DMS 273 (cell line): ENCODE measurements around the gene PIEZO1.

Experiments used
- DNase-seq: peaks from one replicate; lab custom pipeline; 2025; ENCODE audit not compliant: unreplicated experiment; lab: John Stamatoyannopoulos, UW

The PIEZO1 gene

DNA sequence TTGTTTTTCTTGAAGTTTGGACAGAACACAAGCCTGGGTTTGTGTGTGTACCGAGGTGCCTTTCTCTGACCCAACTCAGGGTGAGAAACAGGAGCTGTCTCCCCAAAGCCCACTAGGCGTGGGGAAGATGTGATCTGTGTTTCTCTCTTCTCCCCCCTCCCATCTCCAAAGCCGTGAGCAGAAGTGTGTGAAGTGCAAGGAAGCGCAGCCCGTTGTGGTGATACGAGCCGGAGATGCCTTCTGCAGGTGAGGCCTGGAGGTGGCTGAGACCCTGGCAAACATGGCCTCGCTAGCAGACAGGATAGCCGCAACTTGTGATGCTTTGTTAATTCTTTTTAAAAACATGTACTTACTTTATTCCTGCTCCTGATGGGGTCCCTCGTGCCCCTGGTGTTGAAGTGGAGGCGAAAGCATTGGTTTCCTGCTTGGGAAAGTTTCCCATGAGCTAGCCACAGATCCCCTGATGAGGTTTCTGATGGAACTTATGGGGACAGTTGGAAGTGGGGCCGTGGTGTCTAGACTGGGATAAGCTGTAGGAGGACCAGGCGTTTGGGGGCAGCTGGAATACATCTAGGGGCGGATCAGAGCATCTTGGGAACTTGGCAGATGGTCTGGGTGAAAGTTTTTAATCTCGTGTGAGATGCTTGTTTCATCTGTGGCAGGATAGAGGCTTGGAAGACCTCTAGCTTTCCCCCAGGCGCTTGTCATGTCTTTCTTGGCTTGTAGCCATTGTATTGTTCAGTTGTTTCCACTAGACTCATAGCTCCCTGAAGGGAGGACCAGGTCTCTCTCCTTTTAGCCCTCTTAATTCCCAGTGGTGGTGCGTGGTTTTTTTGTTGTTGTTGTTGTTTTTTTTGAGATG lies 77.8 kb downstream of the PIEZO1 start:
- DNase-seq, result peak; percentile 59

DNA sequence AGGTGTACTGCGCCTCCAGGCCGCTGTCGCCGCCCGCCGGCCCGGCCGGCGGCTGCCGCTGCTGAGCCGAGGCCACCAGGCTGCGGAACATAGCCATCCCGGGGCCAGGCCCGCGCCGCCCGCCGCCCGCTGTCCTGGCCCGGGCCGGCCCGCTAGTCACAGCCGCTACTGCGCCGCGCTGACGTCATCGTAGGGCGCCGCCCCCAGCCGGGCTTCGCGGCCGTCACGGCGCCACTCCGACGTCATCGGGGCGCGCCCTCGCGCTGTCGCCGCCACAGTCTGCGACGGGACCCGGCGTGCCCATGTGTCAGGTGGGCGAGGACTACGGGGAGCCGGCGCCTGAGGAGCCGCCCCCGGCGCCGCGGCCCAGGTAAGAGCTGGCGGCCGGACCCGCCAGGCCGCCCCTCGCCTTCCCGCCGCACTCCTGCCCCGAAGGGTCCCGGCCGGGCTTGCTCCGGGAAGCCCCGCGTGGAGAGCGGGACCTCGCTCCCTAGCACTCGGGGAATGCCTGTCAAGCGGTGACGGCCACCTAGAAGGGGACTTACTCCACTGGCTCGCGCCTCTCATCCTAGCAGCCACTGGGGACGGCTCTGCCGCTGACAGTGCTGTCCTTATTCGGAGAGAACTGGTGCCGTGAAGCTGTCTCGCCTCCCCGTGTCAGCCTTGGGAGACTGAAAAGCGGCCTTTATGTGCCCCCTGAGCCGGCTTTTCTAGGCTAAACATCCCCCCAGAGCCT lies 78.6 kb downstream of the PIEZO1 start, which contains the start of the genes CTU2 and RNF166:
Gene CTU2 (plus strand): TSS at position 275 of the 736 bp plus-strand sequence. CDS start 28 bp downstream, at position 303.
Gene RNF166 (minus strand): TSS at position 180 of the 736 bp plus-strand sequence. CDS start 83 bp downstream, at position 97.
- DNase-seq, result peak; percentile 96

DNA sequence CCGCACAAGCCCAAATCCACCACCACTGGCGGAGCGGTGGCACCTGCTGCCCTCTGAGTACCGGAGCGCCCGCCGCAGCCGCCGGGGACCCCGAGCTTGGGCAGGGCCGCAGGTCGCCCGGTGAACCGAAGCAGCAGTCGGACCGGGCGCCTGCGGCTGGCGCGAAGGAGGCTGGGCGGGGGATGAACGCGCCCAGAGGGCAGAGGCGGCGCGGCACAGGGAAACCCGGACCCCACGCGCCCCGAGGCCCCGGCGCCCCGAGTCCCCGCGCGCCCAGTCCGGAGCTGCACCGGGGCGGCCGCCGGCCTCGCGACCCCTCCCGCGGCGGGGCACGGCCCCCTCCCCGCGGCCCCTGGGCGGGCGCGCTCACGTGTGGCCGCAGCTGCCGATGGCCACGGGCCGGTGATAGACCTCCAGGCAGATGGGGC lies 79.2 kb downstream of the PIEZO1 start:
- DNase-seq, result peak; percentile 49

DNA sequence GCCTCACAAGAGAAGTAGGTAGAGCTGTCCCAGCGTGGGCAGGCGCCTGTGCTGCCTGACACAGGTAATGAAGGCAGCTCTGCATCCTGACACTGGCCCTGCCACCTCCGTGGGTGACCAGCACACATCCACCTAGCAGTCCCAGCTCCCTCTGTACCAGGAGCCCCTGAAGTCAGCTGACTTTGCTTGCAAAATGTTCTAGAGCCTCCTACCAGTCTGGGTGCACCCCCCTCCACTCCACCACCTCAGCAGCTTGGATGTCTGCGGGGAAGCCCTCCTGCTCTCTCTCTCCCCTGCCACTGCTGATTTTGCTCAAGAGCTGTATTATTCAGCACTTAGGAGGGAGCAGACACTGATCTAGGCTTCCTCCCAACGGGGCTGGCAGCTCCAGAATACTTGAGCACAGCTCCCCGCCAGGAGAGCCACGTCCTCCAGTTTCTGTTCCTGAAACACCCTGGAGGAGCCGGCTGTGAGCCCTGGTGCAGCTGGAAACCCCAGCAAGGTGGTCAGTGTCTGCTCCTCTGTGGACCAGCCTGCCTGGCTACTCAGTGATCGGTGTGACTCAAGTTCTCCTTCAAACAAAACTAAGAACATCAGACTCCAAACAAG lies 79.8 kb downstream of the PIEZO1 start:
- DNase-seq, result peak; percentile 49

DNA sequence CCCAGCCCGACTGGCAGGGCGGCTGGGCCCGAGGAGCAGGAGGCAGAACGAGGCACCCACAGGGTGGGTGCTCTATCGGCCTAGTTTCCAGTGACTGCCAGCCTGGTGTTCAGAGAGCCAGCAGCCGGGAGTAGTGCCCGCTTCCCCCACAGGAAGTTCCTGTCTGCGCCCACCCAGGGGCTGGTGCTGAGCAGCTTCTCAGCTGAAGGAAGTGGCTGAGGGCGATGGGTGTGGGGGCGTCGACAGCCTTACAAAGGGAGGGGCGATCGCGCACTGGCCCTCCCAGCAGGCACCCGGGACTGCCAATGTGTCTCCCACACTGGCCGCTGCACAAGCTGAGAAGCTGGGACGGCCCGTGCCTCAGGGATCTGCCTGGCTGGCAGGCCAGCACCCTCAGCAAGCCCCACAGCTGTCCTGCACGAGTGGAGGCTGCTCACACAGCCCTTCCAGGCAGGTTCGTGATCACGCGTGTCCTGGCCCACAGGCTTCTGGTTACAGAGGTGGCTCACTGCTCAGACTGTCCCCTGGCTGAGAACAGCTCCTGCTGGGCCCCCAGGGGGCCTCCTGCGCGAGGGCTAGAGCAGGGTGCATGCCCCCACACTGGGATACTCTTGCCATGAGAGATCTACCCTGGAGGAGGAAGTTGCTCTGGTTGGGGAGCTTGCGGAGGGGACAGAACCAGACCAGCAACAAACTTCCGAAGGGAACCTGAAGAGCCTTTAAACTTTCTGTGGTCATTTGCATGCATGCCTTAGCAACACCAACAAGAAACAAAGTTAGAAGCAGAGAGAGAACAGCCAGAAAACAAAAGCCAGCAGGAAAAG lies 81.3 kb downstream of the PIEZO1 start:
- no peak for DNase-seq

DNA sequence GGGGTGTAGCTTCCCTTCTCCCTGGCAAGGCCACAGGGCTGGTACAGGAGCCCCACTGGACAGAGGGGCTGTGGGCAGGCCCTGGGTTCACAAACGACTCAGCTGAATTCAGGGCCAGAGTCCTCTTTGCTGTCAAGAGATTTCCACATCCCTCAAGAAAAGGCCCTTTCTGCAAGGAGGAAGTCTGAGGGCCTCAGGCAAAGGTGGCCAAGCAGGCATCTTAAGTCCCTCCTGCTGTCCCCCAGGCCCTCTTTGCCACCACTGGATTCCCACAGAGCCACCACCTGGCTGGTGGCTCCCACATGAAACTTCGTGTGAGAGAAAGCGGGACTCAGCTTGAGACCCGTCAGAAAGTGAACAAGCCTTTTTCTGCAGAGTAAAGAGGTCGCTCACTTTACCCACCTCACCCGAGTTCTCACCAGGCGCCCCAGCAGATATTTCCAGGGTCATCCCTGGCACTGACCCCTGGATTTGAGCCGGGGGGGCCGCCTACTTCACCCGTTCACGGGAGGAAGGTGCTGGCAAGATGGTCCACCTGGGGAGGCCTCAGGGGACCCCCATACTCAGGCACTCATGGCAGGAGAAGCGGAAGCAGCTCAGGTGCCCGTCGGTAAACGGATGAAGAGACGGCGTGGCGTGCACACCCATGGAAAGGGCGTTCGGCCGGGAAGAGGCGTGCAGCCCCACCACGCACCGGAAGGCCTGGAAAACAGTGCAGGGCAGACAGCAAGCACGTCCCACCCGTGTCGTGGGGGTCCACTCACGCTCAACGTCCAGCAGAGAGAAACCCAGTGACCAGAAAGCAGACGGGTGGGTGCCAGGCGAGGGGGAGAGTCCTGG lies 82.4 kb downstream of the PIEZO1 start:
- DNase-seq, result no peak

DNA sequence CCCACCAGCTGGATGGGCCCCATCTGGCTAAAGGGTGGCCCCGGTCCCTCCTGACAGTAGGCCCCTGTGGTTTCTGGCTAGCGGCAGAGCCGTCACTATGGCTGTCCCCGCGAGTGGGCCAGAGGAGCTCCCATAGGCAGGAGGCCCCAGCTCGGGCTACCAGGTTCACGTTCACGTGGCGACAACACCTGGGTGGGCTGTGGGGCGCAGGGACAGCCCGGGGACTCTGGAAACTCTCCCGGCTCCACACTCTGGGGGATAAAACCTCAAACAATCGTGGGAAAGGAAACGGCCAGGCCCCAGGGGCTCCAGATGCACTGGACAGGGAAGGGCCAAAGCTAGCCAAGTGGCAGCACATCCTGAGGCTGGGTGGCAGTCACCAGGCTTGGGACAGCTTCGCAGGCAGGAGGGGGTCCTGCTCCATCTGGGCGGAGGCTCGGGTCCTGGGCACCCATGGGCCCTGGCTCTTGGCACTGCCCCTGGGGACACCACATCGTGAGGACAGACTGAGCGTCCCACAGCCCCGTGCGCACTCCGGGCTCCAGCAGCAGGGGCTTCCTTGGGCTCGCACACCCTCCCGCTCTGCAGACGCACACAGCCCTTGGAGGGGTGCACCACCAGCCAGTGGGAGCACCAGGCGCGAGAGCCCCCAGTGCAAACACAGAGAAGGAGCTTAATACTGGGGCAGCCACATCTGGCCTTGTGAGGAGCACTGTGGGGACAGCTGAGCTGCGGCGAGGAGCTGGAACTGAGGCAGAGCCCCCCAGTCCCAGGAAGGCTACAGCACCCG lies 83.2 kb downstream of the PIEZO1 start:
- no peak for DNase-seq

DNA sequence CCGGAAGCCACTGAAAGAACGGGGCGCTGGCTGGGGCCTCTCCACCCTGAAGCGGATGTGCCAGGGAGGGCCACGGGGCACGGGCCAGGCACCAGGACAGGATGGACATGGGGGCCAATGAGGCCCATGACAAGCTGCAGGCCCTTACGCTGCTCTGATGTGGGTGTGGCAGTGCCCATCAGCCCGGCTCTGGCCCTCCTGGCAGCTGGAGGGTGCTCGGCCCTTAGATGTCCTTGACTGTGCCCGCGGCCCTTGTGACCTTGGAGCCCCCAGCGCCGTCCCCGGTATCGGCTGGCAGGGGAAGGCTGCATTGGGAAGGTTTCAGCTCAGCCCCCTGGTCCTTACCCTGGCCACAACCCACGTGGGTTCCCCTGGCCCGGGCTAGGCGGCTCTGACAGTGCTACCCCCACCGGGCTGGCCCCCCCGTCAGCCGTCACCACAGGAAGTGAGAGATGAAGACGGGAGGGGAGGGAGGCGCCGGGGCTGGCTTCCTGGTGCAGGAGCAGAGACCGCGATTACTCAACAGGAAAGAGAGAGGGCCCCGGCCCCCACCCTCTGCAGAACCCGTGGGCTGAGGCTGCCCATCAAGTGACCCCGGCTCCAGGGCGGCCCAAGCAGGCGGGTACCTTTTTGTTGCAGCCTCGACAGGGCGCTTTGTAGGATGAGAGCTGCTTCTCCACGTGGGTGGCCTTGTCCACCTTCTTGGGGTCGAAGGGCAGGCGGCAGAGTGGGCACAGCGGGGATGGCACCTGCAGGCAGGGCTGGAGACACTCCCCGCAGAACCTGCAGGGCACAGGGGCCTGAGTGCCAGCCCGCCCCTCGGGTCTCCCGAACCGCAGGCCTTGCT lies 84.2 kb downstream of the PIEZO1 start:
- DNase-seq, result no peak

DNA sequence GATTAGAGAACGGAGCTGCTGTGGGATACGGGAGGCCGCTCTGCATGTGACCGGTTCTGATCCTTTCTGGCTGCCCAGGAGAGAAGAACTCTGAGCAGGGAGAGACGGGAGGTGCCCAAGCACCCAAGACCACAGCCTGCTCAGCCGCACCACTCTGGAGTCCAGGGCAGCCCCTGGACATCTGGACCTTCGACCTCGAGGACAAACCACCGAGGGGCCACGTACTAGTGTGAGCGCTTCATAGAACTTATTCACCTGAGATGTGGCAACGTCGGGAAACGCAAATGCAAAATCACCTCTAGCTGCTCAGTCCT lies 84.7 kb downstream of the PIEZO1 start:
- DNase-seq, result no peak

DNA sequence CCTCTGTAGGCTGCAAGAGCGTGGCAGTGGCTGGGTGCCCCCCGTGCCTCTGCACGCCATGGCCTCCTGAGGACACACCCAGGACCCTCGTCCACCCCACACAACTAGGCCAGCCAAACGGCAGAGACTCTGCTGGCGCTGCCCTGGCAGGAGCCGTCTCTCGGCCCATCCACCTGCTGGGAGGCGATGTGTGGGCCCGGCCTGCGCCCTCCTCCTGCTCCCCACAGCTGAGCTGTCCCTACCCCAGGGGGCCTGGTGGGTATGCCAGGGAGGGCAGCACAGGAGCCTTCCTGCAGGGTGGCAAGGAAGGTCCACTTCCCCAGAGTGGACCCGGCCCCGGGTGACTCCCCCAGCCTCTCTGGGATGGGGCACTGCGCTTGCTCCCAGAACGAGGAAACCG lies 85.8 kb downstream of the PIEZO1 start:
- no peak for DNase-seq

DNA sequence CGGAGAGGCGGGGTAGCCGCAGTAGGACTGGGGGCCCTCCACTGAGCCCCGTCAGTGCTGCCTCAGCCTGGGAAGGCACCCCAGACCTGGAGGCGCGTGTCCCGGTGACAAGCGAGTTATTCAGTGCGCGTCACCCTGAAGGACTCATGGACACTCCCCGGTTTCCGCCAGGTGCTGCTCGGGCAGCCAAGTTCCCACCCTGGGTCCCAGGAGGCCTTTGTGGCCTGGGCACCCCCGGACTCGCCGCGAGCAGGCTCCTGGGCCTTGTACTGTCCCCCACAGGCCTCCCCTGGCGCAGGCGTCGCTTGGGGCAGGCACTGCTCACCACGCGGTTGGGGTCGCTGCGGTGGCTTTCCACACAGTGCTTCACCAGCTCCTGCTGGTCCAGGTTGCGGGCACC lies 86.4 kb downstream of the PIEZO1 start:
- no peak for DNase-seq

DNA sequence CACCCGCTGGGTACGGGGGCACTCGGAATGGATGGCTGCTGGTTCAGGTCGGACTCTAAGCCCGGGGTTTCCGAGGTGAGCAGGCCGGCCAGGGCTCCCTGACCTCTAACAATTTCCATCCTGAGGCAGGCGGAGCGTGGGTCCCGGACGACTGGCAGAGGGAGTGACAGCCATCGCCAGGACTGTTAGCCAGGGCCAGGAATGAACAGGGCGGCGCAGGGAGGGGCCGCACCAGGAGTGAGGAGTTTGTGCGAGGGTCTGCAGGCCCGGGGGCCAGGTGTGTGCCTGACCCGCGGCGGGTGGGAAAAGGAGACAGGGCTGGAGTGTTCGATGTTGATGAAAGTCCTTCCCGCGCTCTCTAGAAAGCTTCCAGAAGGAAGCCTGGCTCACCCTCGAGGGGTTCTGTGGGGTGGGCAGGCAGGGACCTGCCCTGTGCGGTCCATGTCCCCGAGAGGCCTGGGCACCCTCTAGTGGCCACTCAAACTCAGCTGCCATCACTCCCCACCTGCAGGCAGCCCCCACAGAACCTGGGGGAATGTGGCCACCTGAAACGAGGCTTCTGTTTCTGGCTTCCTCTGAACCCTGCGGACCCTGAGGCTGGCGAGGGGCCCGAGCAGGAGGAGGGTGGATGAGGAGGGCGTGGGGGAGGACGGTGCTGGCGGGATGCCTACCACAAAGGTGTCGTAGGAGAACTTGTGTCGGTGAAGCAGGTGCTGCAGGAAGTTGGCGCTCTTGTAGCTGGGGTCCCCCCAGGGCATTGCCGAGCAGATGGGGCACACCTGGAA lies 87.0 kb downstream of the PIEZO1 start:
- no peak for DNase-seq

DNA sequence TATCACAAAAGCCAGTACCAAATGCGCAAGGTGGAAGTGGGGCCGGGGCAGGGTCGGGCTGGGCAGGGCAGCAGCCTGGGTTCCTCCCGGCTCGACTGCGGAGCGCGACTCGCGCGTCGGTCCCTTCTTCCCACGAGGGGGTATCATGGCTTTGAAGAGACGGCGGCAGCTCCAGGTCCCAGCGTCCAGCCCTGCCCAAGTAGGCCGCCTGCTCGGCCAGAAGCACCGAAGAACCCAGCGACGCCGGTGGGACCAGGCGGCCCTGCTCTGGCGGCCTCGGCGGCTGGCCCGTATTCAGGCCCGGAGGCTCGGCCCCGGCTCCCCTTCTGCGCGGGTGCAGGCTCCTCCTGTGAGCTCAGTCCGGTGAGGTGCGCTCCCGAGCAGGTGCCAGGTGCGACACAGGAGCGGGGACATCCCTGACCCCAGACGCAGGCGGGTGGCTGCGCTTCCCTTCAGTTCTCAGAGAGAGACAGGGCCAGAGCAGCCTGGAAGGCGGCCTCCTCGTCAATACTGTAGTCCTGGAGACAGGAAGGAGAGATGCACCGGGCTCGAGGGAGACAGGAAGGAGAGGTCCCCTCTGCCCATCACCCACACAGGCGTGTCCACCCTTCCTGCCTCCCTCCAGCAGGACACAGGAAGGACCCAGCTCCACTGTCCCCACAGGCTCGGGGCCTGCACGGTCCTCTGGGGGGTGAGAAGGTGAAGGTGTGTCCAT lies 87.7 kb downstream of the PIEZO1 start:
- no peak for DNase-seq

DNA sequence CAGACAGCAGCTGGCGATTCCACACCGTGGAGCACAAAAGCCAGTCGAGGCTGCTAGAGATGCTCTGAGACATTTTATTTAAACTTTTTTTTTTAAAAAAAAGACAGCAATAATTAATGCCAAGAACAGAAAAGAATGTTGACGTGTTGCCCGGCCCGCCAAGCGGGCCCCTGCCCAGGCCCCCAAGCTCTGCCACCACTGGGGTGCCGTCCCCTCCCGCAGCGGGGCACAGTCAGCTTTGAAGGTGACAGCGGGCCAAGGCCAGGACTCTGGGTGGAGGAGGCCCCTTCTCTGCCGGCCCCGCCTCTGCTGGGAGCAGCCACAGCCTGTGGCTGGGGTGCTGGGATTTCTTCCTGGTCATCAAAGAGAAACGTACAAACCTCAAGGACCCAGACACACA lies 88.6 kb downstream of the PIEZO1 start:
- DNase-seq, result no peak

DNA sequence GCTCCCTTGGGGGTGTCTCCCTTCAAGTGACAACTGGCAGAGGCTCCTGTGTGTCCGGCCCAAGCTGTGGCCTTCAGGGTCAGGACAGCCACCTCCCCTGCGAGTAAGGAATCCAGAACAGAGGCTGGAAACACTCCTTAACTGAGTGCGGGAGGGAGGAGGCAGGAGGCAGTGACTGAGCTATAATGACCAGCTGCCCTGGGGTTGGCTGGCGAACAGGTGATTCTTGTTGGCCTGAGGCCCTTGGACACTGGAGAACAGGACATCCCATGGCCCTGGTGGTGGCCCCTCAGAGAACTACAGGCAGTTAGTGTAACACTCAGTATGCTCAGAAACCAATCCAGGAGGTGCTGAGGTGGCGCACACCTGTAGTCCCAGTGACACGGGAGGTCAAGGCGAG lies 89.3 kb downstream of the PIEZO1 start:
- no peak for DNase-seq

DNA sequence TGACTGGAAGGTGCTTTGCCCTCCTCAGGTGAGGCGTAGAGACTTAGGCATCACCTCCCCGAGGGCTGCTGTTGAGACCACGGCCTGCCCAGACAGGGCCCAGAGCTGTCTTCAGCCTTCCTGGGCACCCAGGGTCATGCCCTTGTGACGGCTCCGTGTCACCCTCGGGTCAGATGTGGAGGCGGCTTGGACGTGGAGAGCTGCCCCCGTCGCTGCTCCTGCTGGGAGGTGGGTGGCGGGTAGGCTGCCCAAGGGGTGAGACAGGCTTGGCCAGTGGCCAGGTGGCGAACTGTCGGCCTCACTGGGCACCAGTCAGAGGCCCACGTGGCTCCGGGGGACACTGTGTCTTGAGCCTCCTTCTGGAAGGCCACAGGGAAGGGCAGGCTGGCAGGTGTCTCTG lies 89.8 kb downstream of the PIEZO1 start:
- DNase-seq, result no peak
